ENCODE results near the gene CNTFR.
"Not testable (repeated sequence)": the region's sequence is repeated elsewhere in the genome, so short reads cannot be mapped to it uniquely, and the experiment has no call there.

CNTFR gene

DNA sequence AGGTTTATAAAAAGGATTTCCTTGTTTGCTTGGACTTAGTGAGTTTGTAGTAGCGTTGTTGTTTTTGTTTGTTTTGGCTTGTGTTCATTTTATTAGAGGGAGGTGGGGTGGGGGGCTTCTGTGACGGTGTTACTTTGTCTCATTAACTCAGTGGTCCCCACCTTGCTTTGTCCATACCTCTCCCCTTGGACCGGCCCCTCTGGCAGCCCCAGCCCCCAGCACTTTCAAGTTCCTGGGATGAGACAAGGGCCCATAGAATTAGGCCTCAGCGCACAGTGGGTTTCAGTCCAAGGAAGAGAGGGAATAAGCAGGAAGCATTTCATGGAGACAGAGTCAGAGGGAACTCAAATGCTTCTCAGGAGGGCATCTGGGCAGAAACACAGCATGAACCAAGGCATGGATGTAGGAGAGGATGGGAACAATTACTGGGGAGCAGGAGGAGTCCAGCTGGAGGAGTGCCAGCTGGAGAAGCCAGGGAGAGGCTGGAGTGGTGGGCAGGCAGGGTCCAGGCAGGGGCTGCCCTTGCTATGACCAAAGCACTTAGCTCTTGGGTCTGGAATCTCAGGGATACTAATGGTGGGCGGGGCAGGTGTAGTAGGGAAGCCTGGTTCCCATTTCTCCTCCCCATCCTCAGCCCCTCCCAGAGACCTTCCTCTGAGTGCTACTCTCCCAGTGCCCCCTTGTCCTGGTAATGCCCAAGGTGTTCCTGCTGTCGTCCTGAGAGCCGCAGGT lies 43.3 kb downstream of the CNTFR start:
- H3K4me3 ChIP-seq (ENCODE audit: low read depth, low read length) = no peak overlapping the region
- TF ChIP-seq, protein P1, sequence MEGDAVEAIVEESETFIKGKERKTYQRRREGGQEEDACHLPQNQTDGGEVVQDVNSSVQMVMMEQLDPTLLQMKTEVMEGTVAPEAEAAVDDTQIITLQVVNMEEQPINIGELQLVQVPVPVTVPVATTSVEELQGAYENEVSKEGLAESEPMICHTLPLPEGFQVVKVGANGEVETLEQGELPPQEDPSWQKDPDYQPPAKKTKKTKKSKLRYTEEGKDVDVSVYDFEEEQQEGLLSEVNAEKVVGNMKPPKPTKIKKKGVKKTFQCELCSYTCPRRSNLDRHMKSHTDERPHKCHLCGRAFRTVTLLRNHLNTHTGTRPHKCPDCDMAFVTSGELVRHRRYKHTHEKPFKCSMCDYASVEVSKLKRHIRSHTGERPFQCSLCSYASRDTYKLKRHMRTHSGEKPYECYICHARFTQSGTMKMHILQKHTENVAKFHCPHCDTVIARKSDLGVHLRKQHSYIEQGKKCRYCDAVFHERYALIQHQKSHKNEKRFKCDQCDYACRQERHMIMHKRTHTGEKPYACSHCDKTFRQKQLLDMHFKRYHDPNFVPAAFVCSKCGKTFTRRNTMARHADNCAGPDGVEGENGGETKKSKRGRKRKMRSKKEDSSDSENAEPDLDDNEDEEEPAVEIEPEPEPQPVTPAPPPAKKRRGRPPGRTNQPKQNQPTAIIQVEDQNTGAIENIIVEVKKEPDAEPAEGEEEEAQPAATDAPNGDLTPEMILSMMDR (IDR thresholded peaks at IDR 0.05; ENCODE audit: borderline replicate concordance, insufficient read depth, low read depth, low read length) = no peak

DNA sequence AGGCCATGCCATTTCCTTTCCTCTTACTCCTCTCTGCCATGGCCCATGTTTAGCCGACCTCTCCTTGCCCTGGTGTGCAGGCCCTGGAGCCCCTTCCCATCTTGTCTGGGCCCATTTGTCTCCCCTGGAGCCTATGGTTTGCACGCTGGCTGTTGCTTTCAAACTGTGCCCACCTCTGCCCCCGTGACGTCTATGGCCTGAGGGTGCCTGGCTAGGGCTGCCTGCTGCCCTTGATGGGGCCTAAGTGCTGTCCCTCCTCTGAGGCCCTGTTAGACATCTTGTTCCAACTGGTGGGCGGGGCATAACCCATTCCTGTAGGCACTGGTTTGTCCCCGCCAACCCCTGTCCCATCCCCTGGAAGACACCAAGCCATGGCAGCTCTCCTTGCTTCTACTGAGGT lies 44.0 kb downstream of the CNTFR start:
- TF ChIP-seq, protein P1 (IDR thresholded peaks at IDR 0.05; ENCODE audit: borderline replicate concordance, insufficient read depth, low read depth, low read length) = no peak
- H3K4me3 ChIP-seq (ENCODE audit: low read depth, low read length) = no peak overlapping the region

DNA sequence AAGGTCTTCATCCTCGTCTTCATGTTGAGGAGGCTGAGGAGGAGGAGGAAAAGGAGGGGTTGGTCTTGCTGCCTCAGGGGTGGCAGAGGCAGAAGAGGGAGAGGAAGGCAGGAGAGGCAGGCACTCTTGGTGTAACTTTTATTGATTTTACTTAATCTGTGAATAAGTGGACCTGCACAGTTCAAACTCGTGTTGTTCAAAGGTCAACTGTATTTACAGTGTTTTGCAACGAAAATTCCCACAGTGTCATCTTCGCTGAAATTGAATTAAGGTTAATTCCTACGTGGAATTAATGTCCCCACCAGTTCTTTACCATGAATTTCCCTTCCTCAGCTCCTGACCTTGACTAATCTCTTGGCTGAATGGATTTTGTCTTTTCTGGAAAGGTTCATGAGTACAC lies 45.5 kb downstream of the CNTFR start:
- H3K4me3 ChIP-seq (ENCODE audit: low read depth, low read length) = no peak overlapping the region
- TF ChIP-seq, protein P1 (IDR thresholded peaks at IDR 0.05; ENCODE audit: borderline replicate concordance, insufficient read depth, low read depth, low read length) = no peak

GRCh38 chr9:34541540-34541939 lies 48.0 kb downstream of the CNTFR start:
- TF ChIP-seq, protein P1 (IDR thresholded peaks at IDR 0.05; ENCODE audit: borderline replicate concordance, insufficient read depth, low read depth, low read length) = no peak
- H3K4me3 ChIP-seq (ENCODE audit: low read depth, low read length) = no peak overlapping the region

GRCh38 chr9:34540827-34541226 lies 48.7 kb downstream of the CNTFR start:
- no peak overlapping the region for H3K4me3 ChIP-seq (ENCODE audit: low read depth, low read length)
- TF ChIP-seq, protein P1 (IDR thresholded peaks at IDR 0.05; ENCODE audit: borderline replicate concordance, insufficient read depth, low read depth, low read length) = no peak

DNA sequence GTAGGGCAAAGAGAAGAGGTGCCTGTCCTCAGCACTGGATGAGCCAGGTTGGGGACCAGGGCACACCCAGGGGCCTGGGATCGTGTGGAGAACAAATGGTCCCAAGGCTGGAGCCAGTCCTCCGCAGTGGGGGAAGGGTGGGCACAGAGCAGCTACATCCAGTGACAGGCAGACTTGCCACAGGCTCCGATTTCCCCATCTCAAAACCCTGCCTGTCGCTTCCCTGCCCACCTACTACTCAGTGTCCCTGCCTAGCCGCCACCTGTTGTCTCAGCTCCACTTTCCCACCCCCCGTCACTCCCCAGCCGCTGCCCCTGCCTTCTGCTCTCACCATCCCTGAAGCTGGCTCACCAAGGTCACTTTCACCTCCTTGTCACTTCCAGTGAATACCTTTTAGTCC lies 52.8 kb downstream of the CNTFR start:
- H3K4me3 ChIP-seq (ENCODE audit: low read depth, low read length) = no peak overlapping the region
- TF ChIP-seq, protein P1 (IDR thresholded peaks at IDR 0.05; ENCODE audit: borderline replicate concordance, insufficient read depth, low read depth, low read length) = no peak

GRCh38 chr9:34532041-34532440 lies 57.5 kb downstream of the CNTFR start:
- not testable (repeated sequence) for H3K4me3 ChIP-seq (ENCODE audit: low read depth, low read length)
